ENCODE data around the gene RPS19BP1. TPM values are rescaled to one million over a fixed set of nuclear protein-coding genes. Genes with fewer than 3 reads are reported as not detected.

RPS19BP1 gene
- total RNA-seq, 4 donors from 2014 or later: 144 to 176 (median 160) TPM

DNA sequence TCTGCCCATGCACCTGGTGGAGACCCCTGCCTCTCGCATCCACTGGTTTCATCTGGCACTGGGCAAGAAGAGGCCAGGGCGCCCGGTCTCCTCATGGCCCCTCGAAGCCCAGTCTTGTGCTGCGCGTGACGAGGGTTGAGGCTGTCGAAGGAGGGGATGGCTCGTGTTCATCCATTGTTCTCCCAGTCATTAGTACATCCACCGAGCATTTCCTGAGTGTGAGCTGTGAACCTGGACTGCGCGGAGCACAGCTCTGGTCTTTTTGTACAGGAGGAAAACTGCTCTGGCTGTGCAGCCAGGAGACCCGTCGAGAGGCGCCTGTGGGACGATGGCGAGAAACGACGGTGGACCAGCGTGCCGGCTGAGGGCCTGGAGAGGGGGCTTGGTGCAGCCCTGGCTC is 44.8 kb upstream of the RPS19BP1 start:
- no peak overlapping the region for H3K4me3 ChIP-seq
- no peak for TF ChIP-seq POLR2A (IDR thresholded peaks at IDR 0.05)
- TF ChIP-seq POLR2AphosphoS5 (IDR thresholded peaks at IDR 0.05): no peak
- no peak for TF ChIP-seq EP300 (IDR thresholded peaks at IDR 0.05)
- TF ChIP-seq CTCF (IDR thresholded peaks at IDR 0.05): no peak
- no peak for ATAC-seq

GRCh38 chr22:39576027-39576426 is 43.5 kb upstream of the RPS19BP1 start:
- TF ChIP-seq POLR2A (IDR thresholded peaks at IDR 0.05) (no peak), CTCF (IDR thresholded peaks at IDR 0.05) (no peak), EP300 (IDR thresholded peaks at IDR 0.05) (no peak), POLR2AphosphoS5 (IDR thresholded peaks at IDR 0.05) (no peak)
- Histone ChIP-seq H3K4me3 (no peak overlapping the region), H3K27ac (no peak overlapping the region), H3K4me1 (no peaks in the 10 kb centered on the region), H3K27me3 (peaks cover 63% of the 10 kb centered on the region), H3K36me3 (no peaks in the 10 kb centered on the region), H3K9me3 (no peaks in the 10 kb centered on the region)
- ATAC-seq: no peak
- WGBS, 2 donors (ENCODE audit: low coverage in 1 of 2): 80% methylated on average over 1 of the region's 4 CpGs

More for the DNA sequence above, 44.8 kb upstream of the RPS19BP1 start:
- no peaks in the 10 kb centered on the region for H3K4me1 ChIP-seq
- no peak overlapping the region for H3K27ac ChIP-seq
- WGBS, 2 donors (ENCODE audit: low coverage in 1 of 2): 80 to 87% methylated on average over 1 to 6 of the region's 21 CpGs
- peaks cover 60% of the 10 kb centered on the region for H3K27me3 ChIP-seq
- no peaks in the 10 kb centered on the region for H3K9me3 ChIP-seq
- H3K36me3 ChIP-seq: no peaks in the 10 kb centered on the region

DNA sequence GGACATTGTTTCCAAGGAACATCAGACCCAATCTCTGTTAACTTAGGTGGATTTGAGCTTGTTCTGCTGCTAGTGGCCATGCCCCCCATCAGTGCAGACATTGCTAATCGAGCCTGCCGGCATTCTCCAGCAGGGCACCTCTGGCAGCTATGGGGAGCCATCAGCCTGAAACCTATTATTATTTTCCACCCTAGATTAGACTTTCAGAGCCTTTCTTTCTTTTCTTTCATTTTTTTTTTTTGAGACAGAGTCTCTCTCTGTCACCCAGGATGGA is 42.9 kb upstream of the RPS19BP1 start:
- Histone ChIP-seq H3K9me3 (no peaks in the 10 kb centered on the region), H3K4me3 (no peak overlapping the region), H3K27ac (no peak overlapping the region), H3K36me3 (no peaks in the 10 kb centered on the region), H3K4me1 (no peaks in the 10 kb centered on the region), H3K27me3 (peaks cover 63% of the 10 kb centered on the region)
- TF ChIP-seq EP300 (IDR thresholded peaks at IDR 0.05) (no peak), POLR2AphosphoS5 (IDR thresholded peaks at IDR 0.05) (no peak), CTCF (IDR thresholded peaks at IDR 0.05) (no peak), POLR2A (IDR thresholded peaks at IDR 0.05) (no peak)
- no peak for ATAC-seq
- 83% methylated on average over 2 of the region's 2 CpGs; no CpG with 5 or more reads in 1 of the 2 donors for whole genome bisulfite sequencing, 2 donors (ENCODE audit: low coverage in 1 of 2)

DNA sequence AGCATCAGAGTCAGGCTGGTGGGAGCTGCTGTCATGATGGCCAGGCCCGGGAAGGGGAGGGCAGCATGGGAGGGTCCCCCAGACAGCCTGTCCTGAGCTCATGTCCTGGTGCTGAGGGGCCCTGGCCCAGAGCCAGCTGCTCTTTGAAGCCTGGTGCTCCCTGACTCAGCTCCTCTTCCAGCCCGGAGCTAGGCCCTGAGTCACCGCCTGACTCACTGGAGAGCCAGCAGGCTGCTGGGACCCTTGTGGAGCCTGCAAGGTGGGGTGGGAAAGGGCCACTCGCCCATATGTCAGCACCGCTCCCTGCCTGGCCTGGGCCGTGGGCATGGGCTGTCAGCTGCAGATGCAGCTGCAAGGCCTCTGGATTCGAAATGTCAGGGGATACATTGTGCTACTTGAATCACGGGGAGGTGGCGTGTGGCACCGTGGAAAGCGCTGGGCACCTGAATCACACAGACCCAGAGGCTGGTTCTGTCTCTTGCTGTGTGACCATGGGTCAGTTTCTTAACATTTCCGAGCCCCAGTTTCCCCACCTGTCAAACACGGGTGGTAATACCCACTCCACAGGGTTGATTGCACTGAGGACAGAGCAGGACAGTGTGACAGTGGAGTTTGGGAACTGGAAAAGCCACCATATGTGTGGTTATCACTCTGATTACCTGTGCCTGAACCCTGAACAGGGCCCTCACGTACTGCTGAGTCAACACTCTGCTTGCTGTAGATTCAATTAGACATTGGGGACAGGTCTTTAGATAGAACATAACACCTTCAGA is 42.4 kb upstream of the RPS19BP1 start:
- H3K27me3 ChIP-seq: peaks cover 60% of the 10 kb centered on the region

More for the DNA sequence above, 42.4 kb upstream of the RPS19BP1 start:
- Histone ChIP-seq H3K9me3 (no peaks in the 10 kb centered on the region), H3K4me3 (no peak overlapping the region), H3K36me3 (no peaks in the 10 kb centered on the region), H3K4me1 (no peaks in the 10 kb centered on the region), H3K27ac (no peak overlapping the region)
- TF ChIP-seq CTCF (IDR thresholded peaks at IDR 0.05) (no peak), POLR2A (IDR thresholded peaks at IDR 0.05) (no peak), EP300 (IDR thresholded peaks at IDR 0.05) (no peak), POLR2AphosphoS5 (IDR thresholded peaks at IDR 0.05) (no peak)
- WGBS, 2 donors (ENCODE audit: low coverage in 1 of 2): 89% methylated on average over 5 of the region's 14 CpGs; no CpG with 5 or more reads in 1 of the 2 donors
- ATAC-seq: no peak

Measured in gastroesophageal sphincter (tissue), 4 donors.